ENCODE results near the gene KIF21A. TPM values are rescaled to one million over a fixed set of nuclear protein-coding genes. Genes with fewer than 3 reads are reported as not detected.

The KIF21A gene
- total and polyA plus RNA-seq, 12 donors: 11.4 to 71.8 (median 49.9) TPM

DNA sequence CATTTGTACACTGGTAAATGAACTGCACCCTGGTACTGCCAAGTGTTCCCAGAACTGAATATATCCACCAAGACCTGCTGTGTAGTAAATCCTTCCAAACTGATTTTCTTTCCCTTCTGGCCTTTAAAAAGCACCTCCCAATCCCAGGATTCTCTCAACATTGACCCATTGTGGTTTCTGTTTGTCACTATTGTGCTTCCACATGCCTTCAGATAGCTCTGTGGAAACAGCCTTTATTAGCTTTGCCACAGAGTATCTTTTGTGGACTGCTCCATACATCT is 949 bp upstream of the KIF21A start:
- ATAC-seq: no peak
- Histone ChIP-seq H3K36me3 (no peaks in the 10 kb centered on the region), H3K27ac (peak overlapping the region in 9 of 10 donors; percentile 77 to 93 (median 89)), H3K27me3 (peaks cover 0 to 23% (median 0%) of the 10 kb centered on the region in 7 donors), H3K4me3 (peak overlapping the region; percentile 77 to 92 (median 86)), H3K4me1 (peaks cover 0 to 18% (median 10%) of the 10 kb centered on the region in 9 donors), H3K9me3 (no peaks in the 10 kb centered on the region)
- intact Hi-C loops (cut with DNase I): loop anchor here in 5 of 10 donors (2.0 to 10.0 kb wide), 9 partner anchors 21 to 173 kb away; partner anchors contain the start of gene ABCD2 (in 3 of the 5)
- TF ChIP-seq, protein P1, sequence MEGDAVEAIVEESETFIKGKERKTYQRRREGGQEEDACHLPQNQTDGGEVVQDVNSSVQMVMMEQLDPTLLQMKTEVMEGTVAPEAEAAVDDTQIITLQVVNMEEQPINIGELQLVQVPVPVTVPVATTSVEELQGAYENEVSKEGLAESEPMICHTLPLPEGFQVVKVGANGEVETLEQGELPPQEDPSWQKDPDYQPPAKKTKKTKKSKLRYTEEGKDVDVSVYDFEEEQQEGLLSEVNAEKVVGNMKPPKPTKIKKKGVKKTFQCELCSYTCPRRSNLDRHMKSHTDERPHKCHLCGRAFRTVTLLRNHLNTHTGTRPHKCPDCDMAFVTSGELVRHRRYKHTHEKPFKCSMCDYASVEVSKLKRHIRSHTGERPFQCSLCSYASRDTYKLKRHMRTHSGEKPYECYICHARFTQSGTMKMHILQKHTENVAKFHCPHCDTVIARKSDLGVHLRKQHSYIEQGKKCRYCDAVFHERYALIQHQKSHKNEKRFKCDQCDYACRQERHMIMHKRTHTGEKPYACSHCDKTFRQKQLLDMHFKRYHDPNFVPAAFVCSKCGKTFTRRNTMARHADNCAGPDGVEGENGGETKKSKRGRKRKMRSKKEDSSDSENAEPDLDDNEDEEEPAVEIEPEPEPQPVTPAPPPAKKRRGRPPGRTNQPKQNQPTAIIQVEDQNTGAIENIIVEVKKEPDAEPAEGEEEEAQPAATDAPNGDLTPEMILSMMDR (IDR thresholded peaks at IDR 0.05): no peak
- no peak for DNase-seq

- Histone ChIP-seq H3K27me3 (peaks cover 0 to 23% (median 0%) of the 10 kb centered on the region in 7 donors), H3K4me1 (peaks cover 3 to 26% (median 15%) of the 10 kb centered on the region in 9 donors), H3K4me3 (peak overlapping the region; percentile 77 to 92 (median 86)), H3K9me3 (no peaks in the 10 kb centered on the region), H3K36me3 (no peaks in the 10 kb centered on the region), H3K27ac (peak overlapping the region; percentile 66 to 93 (median 89))
- DNase-seq (no peak), ATAC-seq (no peak)
- WGBS, 2 donors: 0 to 1% methylated on average over 32 to 34 of the region's 34 CpGs
- intact Hi-C loops (cut with DNase I): loop anchor here in 5 of 10 donors (2.0 to 10.0 kb wide), 9 partner anchors 20 to 175 kb away; partner anchors contain the start of gene ABCD2 (in 3 of the 5)
- TF ChIP-seq, protein P1 (IDR thresholded peaks at IDR 0.05): no peak
These were observed 164 bp downstream of the KIF21A start for GRCh38 chr12:39442831-39443080.

DNA sequence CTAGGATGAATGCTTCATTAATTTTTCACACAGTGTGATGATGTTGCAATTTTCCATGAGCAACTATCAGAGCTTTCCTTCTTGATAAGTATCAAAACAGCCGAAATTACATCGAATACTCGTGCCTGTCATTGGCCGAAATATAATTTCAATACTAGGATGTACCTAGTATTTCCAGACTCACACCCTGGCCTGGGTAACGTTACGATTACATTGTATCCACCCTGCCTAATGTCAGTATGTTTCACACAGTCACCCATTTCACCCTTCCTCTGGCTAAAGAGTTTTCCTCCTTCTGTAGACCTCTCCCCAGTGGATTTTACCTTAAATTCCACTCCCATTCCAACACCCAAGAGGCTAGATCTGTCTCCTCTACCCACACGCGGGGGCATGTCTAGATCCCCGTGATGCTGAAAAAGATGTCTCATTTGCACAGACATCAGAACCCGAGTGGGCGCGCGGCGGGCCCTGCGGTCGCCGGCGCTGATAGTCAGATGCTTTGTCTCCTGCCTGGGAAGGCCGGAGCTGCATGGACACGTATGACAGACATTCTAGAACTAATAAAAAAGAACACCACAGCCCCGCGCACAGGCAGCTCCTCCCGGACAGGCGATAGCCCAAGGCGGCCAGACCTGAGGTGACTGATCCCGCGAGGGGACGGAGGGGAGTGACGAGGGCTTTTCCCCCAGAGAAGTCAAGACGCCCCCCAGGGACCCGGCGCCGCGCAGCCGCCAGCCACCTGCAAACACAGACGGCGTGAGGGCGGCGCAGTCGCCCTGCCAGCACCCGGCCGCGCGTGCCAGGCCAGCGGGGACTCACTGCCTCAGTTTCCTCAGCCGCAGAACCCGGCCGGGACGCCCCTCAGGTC is 723 bp downstream of the KIF21A start:
- ATAC-seq (peak in 7 of 8 donors; percentile 2 to 35 (median 9)), DNase-seq (peak; percentile 31 to 42)
- peak overlapping the region; percentile 66 to 93 (median 89) for H3K27ac ChIP-seq
- 2% methylated on average over 49 of the region's 49 CpGs for WGBS, 2 donors
- H3K9me3 ChIP-seq: no peaks in the 10 kb centered on the region
- H3K27me3 ChIP-seq: peaks cover 0 to 23% (median 0%) of the 10 kb centered on the region in 7 donors
- no peaks in the 10 kb centered on the region for H3K36me3 ChIP-seq
- TF ChIP-seq, protein P1 (IDR thresholded peaks at IDR 0.05): no peak
- H3K4me3 ChIP-seq: peak overlapping the region; percentile 77 to 92 (median 86)
- peaks cover 3 to 30% (median 15%) of the 10 kb centered on the region in 9 donors for H3K4me1 ChIP-seq
- intact Hi-C loops (cut with DNase I): loop anchor here in 5 of 10 donors (2.0 to 10.0 kb wide), 9 partner anchors 19 to 175 kb away; partner anchors contain the start of gene ABCD2 (in 3 of the 5)

DNA sequence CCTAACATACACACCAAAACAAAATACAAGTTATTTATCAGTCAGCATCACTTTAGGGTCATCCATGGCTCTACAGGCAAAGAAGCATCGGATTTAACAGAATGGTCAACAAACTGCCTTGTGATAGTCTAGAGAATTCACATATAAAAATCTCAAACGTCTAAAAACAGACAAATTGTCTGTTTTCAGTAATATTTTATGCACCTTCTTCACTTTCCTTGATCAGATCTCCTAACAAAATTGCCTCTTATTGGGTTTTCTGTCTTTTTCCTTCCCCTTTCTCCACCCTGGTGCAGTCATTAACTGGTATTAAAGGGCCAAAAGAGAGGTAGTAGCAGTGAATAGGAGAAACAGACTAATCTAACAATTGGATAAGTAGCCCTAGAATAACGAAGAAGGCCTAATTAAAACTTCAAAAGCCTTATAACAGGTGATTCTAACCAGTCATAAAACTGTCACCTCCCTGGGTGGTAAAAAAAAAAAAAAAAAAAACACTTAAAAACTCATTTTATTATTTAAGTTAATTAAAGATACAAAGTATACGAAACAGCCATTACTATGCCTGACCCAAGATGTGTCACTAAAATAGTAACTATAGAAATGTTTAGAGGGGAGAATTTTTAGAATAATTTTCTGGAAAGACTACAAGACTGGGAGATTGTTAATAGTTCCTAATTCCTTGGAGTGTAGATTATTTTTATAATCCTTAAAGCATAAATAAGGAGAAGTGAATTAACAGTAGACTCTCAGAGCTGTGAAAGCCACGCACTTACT is 1.5 kb downstream of the KIF21A start:
- Histone ChIP-seq H3K4me3 (peak overlapping the region in 9 of 10 donors; percentile 77 to 92 (median 86)), H3K4me1 (peaks cover 3 to 38% (median 15%) of the 10 kb centered on the region in 9 donors), H3K27ac (peak overlapping the region; percentile 25 to 93 (median 89)), H3K36me3 (no peaks in the 10 kb centered on the region), H3K27me3 (peaks cover 0 to 23% (median 0%) of the 10 kb centered on the region in 7 donors), H3K9me3 (no peaks in the 10 kb centered on the region)
- intact Hi-C loops (cut with DNase I): loop anchor here in 5 of 10 donors (5.0 to 10.0 kb wide), 8 partner anchors 44 to 176 kb away; partner anchors contain the start of gene ABCD2 (in 3 of the 5)
- TF ChIP-seq, protein P1 (IDR thresholded peaks at IDR 0.05): no peak
- WGBS, 2 donors: 34 to 49% methylated on average over 5 of the region's 5 CpGs
- ATAC-seq: no peak
- no peak for DNase-seq
